B cell (primary cell): ENCODE results near the gene FAM161B. TPM values are rescaled to one million over a fixed set of nuclear protein-coding genes. Genes with fewer than 3 reads are reported as not detected.

ENCODE experiments used
- ATAC-seq: fragments of 200-7000 bp; cut with Tn5 transposase; one replicate; pipeline ENCODE4 v1.10.0; 2021; ENCODE audit warnings: low read depth, mild to moderate bottlenecking, moderate number of reproducible peaks, moderate library complexity
- CTCF ChIA-PET: fragments of 350-600 bp; sonication (Branson Sonifier 250); formaldehyde crosslinking; loops from one replicate; lab custom pipeline; 2021; ENCODE audit warnings: antibody characterized with exemption, inconsistent platforms; lab: Charles Lee
- POLR2A ChIA-PET: fragments of 350-600 bp; sonication (Branson Sonifier 250); formaldehyde crosslinking; loops from one replicate; lab custom pipeline; 2021; ENCODE audit warnings: antibody characterized with exemption; lab: Charles Lee
- DNase-seq: peaks from one replicate; pipeline ENCODE4 v3.0.0; 2013
- H2AFZ ChIP-seq: 2 replicates; pipeline ENCODE4 v1.6.1; 2012; ENCODE audit warnings: mild to moderate bottlenecking, low read depth, low read length; ENCODE audit not compliant: insufficient read depth, poor library complexity, severe bottlenecking
- H3K27ac ChIP-seq, 2 donors: 1 replicate in 1 of 2; 2 replicates in 1 of 2; pipeline ENCODE4 v1.5.1; 2012 to 2013; ENCODE audit warnings: low read length in 2 of 2, mild to moderate bottlenecking in 2 of 2, moderate library complexity in 1 of 2
- H3K27me3 ChIP-seq, 4 experiments: fragments of 200-600 bp in 1 of 4; sonication (generic) in 1 of 4; replicated peaks in 1 of 4; 1 replicate in 2 of 4; 2 replicates in 2 of 4; pipeline versions ENCODE4 v1.6.1 to v1.7.0; 2013 to 2016; ENCODE audit warnings: low read length in 3 of 4, mild to moderate bottlenecking in 2 of 4, mixed read lengths in 1 of 4, moderate library complexity in 1 of 4; ENCODE audit not compliant: insufficient read depth in 4 of 4, control insufficient read depth in 3 of 4; ENCODE audit errors: control extremely low read depth in 1 of 4
- H3K36me3 ChIP-seq, 2 experiments: replicated peaks in 1 of 2; 1 replicate in 1 of 2; 2 replicates in 1 of 2; pipeline versions ENCODE4 v1.6.1 to v1.7.1; 2013; ENCODE audit warnings: low read length in 1 of 2; ENCODE audit not compliant: insufficient read depth in 2 of 2, control insufficient read depth in 1 of 2; ENCODE audit errors: control extremely low read depth in 1 of 2, extremely low read depth in 1 of 2
- H3K4me1 ChIP-seq, 2 donors: fragments of 200-600 bp in 1 of 2; sonication (generic) in 1 of 2; 1 replicate in 1 of 2; 2 replicates in 1 of 2; pipeline versions ENCODE4 v1.5.1 to v1.6.1; 2013 to 2017; ENCODE audit warnings: low read length in 2 of 2; ENCODE audit not compliant: control insufficient read depth in 2 of 2, insufficient read depth in 2 of 2
- H3K4me2 ChIP-seq: replicated peaks from 2 replicates; pipeline ENCODE3; 2012; ENCODE audit warnings: mild to moderate bottlenecking, low read depth, low read length; ENCODE audit not compliant: poor library complexity, severe bottlenecking
- H3K4me3 ChIP-seq, 5 experiments: fragments of 200-600 bp in 1 of 5; sonication (generic) in 1 of 5; 1 replicate in 3 of 5; 2 replicates in 2 of 5; pipeline versions ENCODE4 v1.5.1 to v1.7.0; 2011 to 2016; ENCODE audit warnings: low read length in 4 of 5, mild to moderate bottlenecking in 4 of 5, low read depth in 2 of 5, control low read depth in 1 of 5, moderate library complexity in 1 of 5; ENCODE audit not compliant: insufficient read depth in 1 of 5; ENCODE audit errors: control extremely low read depth in 1 of 5, extremely low read depth in 1 of 5
- H3K79me2 ChIP-seq: fragments of 200-600 bp; sonication (generic); one replicate; pipeline ENCODE4 v1.6.0; 2016; ENCODE audit warnings: low read length; ENCODE audit not compliant: control insufficient read depth, insufficient read depth
- H3K9ac ChIP-seq: fragments of 200-600 bp; sonication (generic); 2 replicates; pipeline ENCODE4 v1.6.1; 2017; ENCODE audit warnings: mild to moderate bottlenecking, low read length, moderate library complexity
- H3K9me3 ChIP-seq, 3 donors: one replicate each; pipeline versions ENCODE4 v1.6.1 to v1.7.1; 2013; ENCODE audit warnings: low read length in 2 of 3; ENCODE audit not compliant: control insufficient read depth in 2 of 3, insufficient read depth in 1 of 3; ENCODE audit errors: control extremely low read depth in 1 of 3
- H4K20me1 ChIP-seq: 2 replicates; pipeline ENCODE4 v1.6.0; 2012; ENCODE audit warnings: mild to moderate bottlenecking, low read length; ENCODE audit not compliant: insufficient read depth, control insufficient read depth, poor library complexity, severe bottlenecking
- H3K27ac Mint-ChIP-seq: one replicate; pipeline ENCODE4 v1.8.0; 2021; ENCODE audit warnings: mixed read lengths
- H3K27me3 Mint-ChIP-seq: one replicate; pipeline ENCODE4 v1.8.0; 2021; ENCODE audit warnings: mixed read lengths
- H3K4me1 Mint-ChIP-seq: one replicate; pipeline ENCODE4 v1.8.0; 2021; ENCODE audit warnings: mixed read lengths
- H3K4me3 Mint-ChIP-seq: one replicate; pipeline ENCODE4 v1.8.0; 2021; ENCODE audit warnings: mixed read lengths
- H3K9me3 Mint-ChIP-seq: one replicate; pipeline ENCODE4 v1.8.0; 2022; ENCODE audit warnings: mixed read lengths; ENCODE audit not compliant: insufficient read depth
- CTCF ChIP-seq: fragments of 200-600 bp; IDR thresholded peaks from one replicate; pipeline ENCODE4 v1.8.0; 2022; ENCODE audit warnings: antibody characterized with exemption, mild to moderate bottlenecking
- EZH2 ChIP-seq: IDR thresholded peaks from 2 replicates; pipeline ENCODE4 v1.6.1; 2012; ENCODE audit warnings: borderline replicate concordance, low read depth, mild to moderate bottlenecking, moderate library complexity, low read length; ENCODE audit not compliant: insufficient read depth, poor library complexity, severe bottlenecking
- WGBS: methylation state at CpG from one replicate; pipeline ENCODE4 v1.1.5; 2013; ENCODE audit warnings: missing lambda C conversion rate; ENCODE audit not compliant: insufficient coverage; 5-methylcytosine and 5-hydroxymethylcytosine counted together
- intact Hi-C: fragments of 100-400 bp; cut with micrococcal nuclease; formaldehyde crosslinking; loops from one replicate; pipeline ENCODE4 v1.10.0; 2022
- polyA minus RNA-seq: library from RNA; depleted of rRNA, polyadenylated mRNA; stranded (reverse); fragments of >200 nt; gene quantifications from 2 replicates; pipeline ENCODE4 v1.2.3, GENCODE V29; 2012
- polyA plus RNA-seq: library from polyadenylated mRNA; depleted of rRNA; stranded (reverse); fragments of >200 nt; gene quantifications from 2 replicates; pipeline ENCODE4 v1.2.3, GENCODE V29; 2012
- total RNA-seq, 2 donors: library from RNA; stranded (reverse); fragments of 120-200 nt in 1 of 2; gene quantifications; 1 replicate in 1 of 2; 2 replicates in 1 of 2; pipeline versions ENCODE4 v1.2.3 to v1.2.4, GENCODE V29; 2013 to 2022

The FAM161B gene
- total RNA-seq (5.9 and 6.4 TPM in 2 replicates), polyA plus RNA-seq (1.6 and 1.7 TPM in 2 replicates), polyA minus RNA-seq (3.0 and 3.6 TPM in 2 replicates)
- total RNA-seq (2013) = 3.8 TPM

GRCh38 chr14:73949752-73950734, at the start of gene FAM161B, which contains the start of gene COQ6:
Gene FAM161B, minus strand, starts transcription at chr14:73950094. Its CDS starts 68 bp downstream, at chr14:73950026.
Gene COQ6, plus strand, starts transcription at chr14:73950302. Its CDS starts 31 bp downstream, at chr14:73950333.
- no peaks in the 10 kb centered on the region for H3K27me3 Mint-ChIP-seq
- H3K9me3 Mint-ChIP-seq = no peaks in the 10 kb centered on the region
- Histone ChIP-seq H3K79me2 (peaks cover 3% of the 10 kb centered on the region), H3K4me3 (peak within 1 kb of the TSS; percentile 63 to 94 (median 89)), H3K9me3 (no peaks in the 10 kb centered on the region), H3K9ac (peak within 1 kb of the TSS; percentile 97), H3K4me1 (peaks cover 11 to 12% of the 10 kb centered on the region in 2 donors), H3K27me3 (no peaks in the 10 kb centered on the region), H2AFZ (peak within 1 kb of the TSS; percentile 88), H3K4me2 (peak within 1 kb of the TSS; percentile 91), H4K20me1 (no peaks in the 10 kb centered on the region), H3K27ac (peak within 1 kb of the TSS; percentile 78 to 96), H3K36me3 (peaks cover 5 to 17% of the 10 kb centered on the region in 2 experiments)
- H3K27ac Mint-ChIP-seq = peak within 1 kb of the TSS; percentile 95
- H3K4me1 Mint-ChIP-seq = peaks cover 20% of the 10 kb centered on the region
- TF ChIP-seq CTCF (peak; percentile 11), EZH2 (no peak)
- CTCF ChIA-PET = no interaction called here
- ATAC-seq (peak; percentile 93), DNase-seq (peak; percentile 96)
- intact Hi-C loops = loop anchor here (1.0 to 10.0 kb wide), 5 partner anchors 69 to 1055 kb away; partner anchors contain the start of genes ALDH6A1, BBOF1, EIF2B2 and ENTPD5
- peak within 1 kb of the TSS; percentile 100 for H3K4me3 Mint-ChIP-seq
- POLR2A ChIA-PET = interaction anchor here (0.6 to 1.2 kb wide), 4 partner anchors 63 to 324 kb away, joined by 3 to 10 read pairs (median 6); partner anchors contain the start of genes BBOF1, ENTPD5 and ZNF410
- under 1% methylated on average over 68 of the region's 70 CpGs for WGBS
